Mucosa of stomach (tissue), 1 donor: ENCODE measurements around the gene DNAI7.

Experiments
- H3K27me3 ChIP-seq: one replicate; pipeline ENCODE4 v1.7.0; 2013; ENCODE audit warnings: mild to moderate bottlenecking, low read length; ENCODE audit not compliant: control insufficient read depth, insufficient read depth
- H3K36me3 ChIP-seq: one replicate; pipeline ENCODE4 v1.7.0; 2013; ENCODE audit warnings: low read length; ENCODE audit not compliant: control insufficient read depth, insufficient read depth
- H3K4me1 ChIP-seq: one replicate; pipeline ENCODE4 v1.7.0; 2013; ENCODE audit warnings: mild to moderate bottlenecking, low read length; ENCODE audit not compliant: control insufficient read depth, insufficient read depth
- H3K4me3 ChIP-seq: one replicate; pipeline ENCODE4 v1.7.0; 2013; ENCODE audit warnings: low read length
- H3K9ac ChIP-seq: one replicate; pipeline ENCODE4 v1.7.0; 2013; ENCODE audit warnings: mild to moderate bottlenecking, low read length, moderate library complexity
- H3K9me3 ChIP-seq: one replicate; pipeline ENCODE4 v1.7.0; 2013; ENCODE audit warnings: mild to moderate bottlenecking, low read length, moderate library complexity; ENCODE audit not compliant: control insufficient read depth
- donor health status: Pancreatic carcinoma.

Gene DNAI7

GRCh38 chr12:25119020-25119419 is 75.9 kb downstream of the DNAI7 start:
- H3K36me3 ChIP-seq, result no peaks in the 10 kb centered on the region
- H3K9ac ChIP-seq, result no peak overlapping the region
- H3K9me3 ChIP-seq, result no peaks in the 10 kb centered on the region
- H3K4me3 ChIP-seq, result no peak overlapping the region
- no peaks in the 10 kb centered on the region for H3K27me3 ChIP-seq
- H3K4me1 ChIP-seq, result no peaks in the 10 kb centered on the region

DNA sequence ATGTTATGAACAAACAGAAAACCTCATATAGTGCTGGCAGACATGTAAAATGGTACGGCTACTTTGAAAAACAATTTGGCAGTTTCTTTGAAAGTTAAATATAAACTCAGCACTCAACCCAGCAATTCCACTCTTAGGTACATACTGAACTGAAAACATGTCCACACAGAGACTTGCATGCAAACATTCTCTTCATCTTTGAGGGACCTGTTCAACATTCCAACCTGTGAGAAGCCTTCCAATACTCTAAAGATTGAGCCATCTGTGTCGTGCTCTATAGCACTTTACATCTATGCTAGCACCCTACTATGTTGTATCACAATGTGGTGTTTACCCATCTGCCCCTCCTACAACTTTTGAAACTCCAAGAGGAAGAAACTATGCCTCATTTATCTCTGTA is 79.3 kb downstream of the DNAI7 start:
- H3K9ac ChIP-seq, result no peak overlapping the region
- no peaks in the 10 kb centered on the region for H3K36me3 ChIP-seq
- no peak overlapping the region for H3K4me3 ChIP-seq
- no peaks in the 10 kb centered on the region for H3K9me3 ChIP-seq
- H3K4me1 ChIP-seq, result no peaks in the 10 kb centered on the region
- H3K27me3 ChIP-seq, result no peaks in the 10 kb centered on the region

GRCh38 chr12:25113651-25114050 is 81.3 kb downstream of the DNAI7 start:
- Histone ChIP-seq H3K9ac (no peak overlapping the region), H3K36me3 (no peaks in the 10 kb centered on the region), H3K27me3 (no peaks in the 10 kb centered on the region), H3K4me1 (no peaks in the 10 kb centered on the region), H3K9me3 (no peaks in the 10 kb centered on the region), H3K4me3 (no peak overlapping the region)

- H3K4me1 ChIP-seq, result no peaks in the 10 kb centered on the region
- no peak overlapping the region for H3K4me3 ChIP-seq
- no peaks in the 10 kb centered on the region for H3K36me3 ChIP-seq
- H3K9ac ChIP-seq, result no peak overlapping the region
- H3K9me3 ChIP-seq, result no peaks in the 10 kb centered on the region
- H3K27me3 ChIP-seq, result no peaks in the 10 kb centered on the region
Measured at GRCh38 chr12:25110260-25110659, 84.7 kb downstream of the DNAI7 start.

DNA sequence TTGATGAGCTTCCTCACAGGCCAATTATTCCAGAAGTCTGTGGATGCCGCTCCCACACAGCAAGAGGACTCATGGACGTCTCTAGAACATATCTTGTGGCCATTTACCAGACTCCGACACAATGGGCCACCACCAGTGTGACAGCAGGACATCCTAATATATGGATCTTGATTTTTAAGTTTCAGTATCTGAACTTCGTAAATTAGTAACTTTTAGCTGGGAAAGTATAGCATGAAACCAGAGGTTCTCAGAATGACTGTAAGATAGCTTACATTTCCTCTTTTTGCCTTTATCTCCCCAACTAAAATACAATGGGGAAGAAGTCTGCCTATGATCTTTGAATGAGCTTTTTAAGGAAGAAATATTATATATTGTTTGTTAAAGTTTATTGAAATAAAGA is 87.0 kb downstream of the DNAI7 start:
- no peaks in the 10 kb centered on the region for H3K4me1 ChIP-seq
- no peaks in the 10 kb centered on the region for H3K36me3 ChIP-seq

GRCh38 chr12:25106818-25107217 is 88.1 kb downstream of the DNAI7 start:
- H3K9ac ChIP-seq, result no peak overlapping the region
- H3K27me3 ChIP-seq, result no peaks in the 10 kb centered on the region
- no peak overlapping the region for H3K4me3 ChIP-seq
- H3K4me1 ChIP-seq, result no peaks in the 10 kb centered on the region
- no peaks in the 10 kb centered on the region for H3K9me3 ChIP-seq
- H3K36me3 ChIP-seq, result no peaks in the 10 kb centered on the region

More for the DNA sequence above, 87.0 kb downstream of the DNAI7 start:
- Histone ChIP-seq H3K9me3 (no peaks in the 10 kb centered on the region), H3K9ac (no peak overlapping the region), H3K27me3 (no peaks in the 10 kb centered on the region), H3K4me3 (no peak overlapping the region)

GRCh38 chr12:25102402-25102801 is 92.6 kb downstream of the DNAI7 start:
- no peaks in the 10 kb centered on the region for H3K27me3 ChIP-seq
- H3K9ac ChIP-seq, result no peak overlapping the region
- H3K36me3 ChIP-seq, result no peaks in the 10 kb centered on the region
- no peaks in the 10 kb centered on the region for H3K9me3 ChIP-seq
- H3K4me1 ChIP-seq, result no peaks in the 10 kb centered on the region
- no peak overlapping the region for H3K4me3 ChIP-seq

GRCh38 chr12:25101092-25101445 is 93.9 kb downstream of the DNAI7 start:
- Histone ChIP-seq H3K9ac (no peak overlapping the region), H3K36me3 (no peaks in the 10 kb centered on the region), H3K4me1 (no peaks in the 10 kb centered on the region), H3K9me3 (no peaks in the 10 kb centered on the region), H3K27me3 (no peaks in the 10 kb centered on the region), H3K4me3 (no peak overlapping the region)

DNA sequence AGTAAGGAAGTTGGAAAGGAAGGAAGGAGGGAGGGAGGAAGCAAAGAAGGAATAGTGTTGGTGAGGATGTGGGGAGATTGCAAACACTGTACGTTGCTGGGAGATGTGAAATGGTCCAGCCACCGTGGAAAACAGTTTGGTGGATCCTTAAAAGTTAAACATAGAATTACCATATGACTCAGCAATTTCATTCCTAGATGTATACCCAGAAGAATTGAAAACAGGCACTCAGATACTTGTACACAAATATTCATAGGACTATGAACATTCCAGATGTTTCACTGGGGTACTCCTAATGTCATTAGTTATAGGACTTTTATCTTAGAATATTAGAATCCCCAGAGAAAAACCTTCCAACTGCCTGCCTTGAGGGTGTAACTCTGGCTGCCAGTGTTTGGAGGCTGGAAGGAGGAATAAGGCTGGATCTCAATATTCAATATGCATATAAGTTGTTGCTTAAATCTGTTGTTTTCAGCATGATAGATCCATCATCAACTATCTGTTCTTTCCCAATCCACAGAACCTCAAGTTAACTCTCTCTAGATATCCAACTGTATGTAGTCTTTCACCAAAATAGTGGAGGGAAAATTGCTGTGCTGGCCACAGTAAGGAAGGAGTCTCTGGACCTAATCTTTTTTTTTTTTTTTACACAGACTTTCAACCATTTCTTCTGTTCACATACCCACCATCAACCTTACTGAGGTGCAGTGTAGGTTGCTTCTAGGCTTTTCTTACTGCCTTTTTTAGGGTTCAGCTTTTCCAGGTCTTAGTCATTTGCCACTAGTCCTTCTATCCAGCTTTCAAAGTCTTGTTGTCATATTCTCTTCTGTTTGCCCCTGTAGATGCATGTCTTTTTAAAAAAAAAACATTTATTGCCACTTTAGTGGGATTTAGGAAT is 94.5 kb downstream of the DNAI7 start:
- no peak overlapping the region for H3K9ac ChIP-seq
- no peaks in the 10 kb centered on the region for H3K36me3 ChIP-seq
- no peaks in the 10 kb centered on the region for H3K9me3 ChIP-seq
- no peak overlapping the region for H3K4me3 ChIP-seq
- H3K4me1 ChIP-seq, result no peaks in the 10 kb centered on the region
- no peaks in the 10 kb centered on the region for H3K27me3 ChIP-seq

- no peaks in the 10 kb centered on the region for H3K4me1 ChIP-seq
- no peaks in the 10 kb centered on the region for H3K27me3 ChIP-seq
- H3K9me3 ChIP-seq, result no peaks in the 10 kb centered on the region
- H3K9ac ChIP-seq, result no peak overlapping the region
- H3K36me3 ChIP-seq, result no peaks in the 10 kb centered on the region
- no peak overlapping the region for H3K4me3 ChIP-seq
Measured at GRCh38 chr12:25099010-25099409, 96.0 kb downstream of the DNAI7 start.

GRCh38 chr12:25089738-25090137 is 105.2 kb downstream of the DNAI7 start:
- Histone ChIP-seq H3K4me3 (no peak overlapping the region), H3K4me1 (no peaks in the 10 kb centered on the region)

GRCh38 chr12:25087596-25087995 is 107.4 kb downstream of the DNAI7 start:
- H3K9me3 ChIP-seq, result no peaks in the 10 kb centered on the region
- no peak overlapping the region for H3K4me3 ChIP-seq
- H3K27me3 ChIP-seq, result no peaks in the 10 kb centered on the region
- no peak overlapping the region for H3K9ac ChIP-seq
- H3K4me1 ChIP-seq, result no peaks in the 10 kb centered on the region
- no peaks in the 10 kb centered on the region for H3K36me3 ChIP-seq

More at GRCh38 chr12:25089738-25090137, 105.2 kb downstream of the DNAI7 start:
- no peak overlapping the region for H3K9ac ChIP-seq
- no peaks in the 10 kb centered on the region for H3K27me3 ChIP-seq
- no peaks in the 10 kb centered on the region for H3K36me3 ChIP-seq
- H3K9me3 ChIP-seq, result no peaks in the 10 kb centered on the region
